Urinary bladder (tissue), 4 donors: ENCODE measurements around the gene NFATC3. TPM values are rescaled to one million over a fixed set of nuclear protein-coding genes. Genes with fewer than 3 reads are reported as not detected.

Source experiments
- DNase-seq: peaks from one replicate; pipeline ENCODE4 v3.0.0-alpha.2; 2015; ENCODE audit errors: extremely low spot score
- H3K27ac ChIP-seq: one replicate; pipeline ENCODE4 v1.5.1; 2013; ENCODE audit warnings: low read depth, mild to moderate bottlenecking, moderate library complexity
- H3K36me3 ChIP-seq: one replicate; pipeline ENCODE4 v1.6.1; 2013; ENCODE audit warnings: mild to moderate bottlenecking, moderate library complexity; ENCODE audit not compliant: insufficient read depth
- H3K4me1 ChIP-seq: one replicate; pipeline ENCODE4 v1.6.1; 2013; ENCODE audit warnings: mild to moderate bottlenecking, moderate library complexity; ENCODE audit not compliant: insufficient read depth
- H3K4me3 ChIP-seq: one replicate; pipeline ENCODE4 v1.5.1; 2013; ENCODE audit warnings: low read depth, low read length
- WGBS: extraction: QIAGEN DNeasy Blood & Tissue Kit; methylation state at CpG from one replicate; pipeline ENCODE4 v1.1.7; 2013; 5-methylcytosine and 5-hydroxymethylcytosine counted together
- polyA plus RNA-seq: library from polyadenylated mRNA; stranded (reverse); fragments of 200-250 nt; gene quantifications from one replicate; pipeline ENCODE4 v1.2.3, GENCODE V29; 2013
- total RNA-seq: library from RNA; depleted of rRNA; stranded (reverse); fragments of >200 nt; gene quantifications from one replicate; pipeline ENCODE4 v1.2.3, GENCODE V29; 2014
- donor health status: healthy with polysubstance abuse.
- donor health status: healthy.

Gene NFATC3
- total and polyA plus RNA-seq, 2 donors, result 20.2 to 27.1 TPM

- Histone ChIP-seq H3K36me3 (peaks cover 2% of the 10 kb centered on the region), H3K4me1 (no peaks in the 10 kb centered on the region), H3K27ac (no peak overlapping the region), H3K4me3 (no peak overlapping the region)
- 91% methylated on average over 27 of the region's 27 CpGs for WGBS
- DNase-seq, result no peak
Measured at GRCh38 chr16:68259007-68259825, 174.0 kb downstream of the NFATC3 start.

GRCh38 chr16:68263559-68264127 lies 178.5 kb downstream of the NFATC3 start:
- WGBS, result 36% methylated on average over 11 of the region's 11 CpGs
- Histone ChIP-seq H3K4me1 (no peaks in the 10 kb centered on the region), H3K36me3 (no peaks in the 10 kb centered on the region)

GRCh38 chr16:68264128-68265077 lies 179.2 kb downstream of the NFATC3 start, which contains the start of gene SLC7A6:
Gene SLC7A6, plus strand, starts transcription at chr16:68264526. Its CDS starts 10,201 bp downstream, at chr16:68274727.
- Histone ChIP-seq H3K36me3 (no peaks in the 10 kb centered on the region), H3K27ac (peak within 1 kb of the TSS; percentile 90), H3K4me3 (peak within 1 kb of the TSS; percentile 80), H3K4me1 (no peaks in the 10 kb centered on the region)
- under 1% methylated on average over 123 of the region's 123 CpGs for WGBS
- no peak for DNase-seq

More at GRCh38 chr16:68263559-68264127, 178.5 kb downstream of the NFATC3 start:
- peak overlapping the region; percentile 90 for H3K27ac ChIP-seq
- H3K4me3 ChIP-seq, result peak overlapping the region; percentile 80
- no peak for DNase-seq

GRCh38 chr16:68265078-68265920 lies 180.1 kb downstream of the NFATC3 start:
- no peak for DNase-seq
- Histone ChIP-seq H3K4me1 (no peaks in the 10 kb centered on the region), H3K4me3 (peak overlapping the region; percentile 80), H3K27ac (peak overlapping the region; percentile 72), H3K36me3 (no peaks in the 10 kb centered on the region)
- WGBS, result 3% methylated on average over 23 of the region's 23 CpGs

GRCh38 chr16:68267612-68268405 lies 182.6 kb downstream of the NFATC3 start:
- H3K27ac ChIP-seq, result no peak overlapping the region
- DNase-seq, result no peak
- no peaks in the 10 kb centered on the region for H3K4me1 ChIP-seq
- no peaks in the 10 kb centered on the region for H3K36me3 ChIP-seq
- 62% methylated on average over 6 of the region's 6 CpGs for WGBS
- no peak overlapping the region for H3K4me3 ChIP-seq

- Histone ChIP-seq H3K4me3 (no peak overlapping the region), H3K4me1 (no peaks in the 10 kb centered on the region), H3K27ac (no peak overlapping the region), H3K36me3 (no peaks in the 10 kb centered on the region)
- DNase-seq, result no peak
- WGBS, result 98% methylated on average over 4 of the region's 4 CpGs
Measured at GRCh38 chr16:68269793-68270192, 184.6 kb downstream of the NFATC3 start.

GRCh38 chr16:68270353-68270752 lies 185.2 kb downstream of the NFATC3 start:
- Histone ChIP-seq H3K36me3 (no peaks in the 10 kb centered on the region), H3K4me1 (no peaks in the 10 kb centered on the region)

GRCh38 chr16:68272507-68273209 lies 187.5 kb downstream of the NFATC3 start:
- H3K4me3 ChIP-seq, result no peak overlapping the region
- H3K36me3 ChIP-seq, result no peaks in the 10 kb centered on the region
- H3K4me1 ChIP-seq, result no peaks in the 10 kb centered on the region
- H3K27ac ChIP-seq, result no peak overlapping the region
- 95% methylated on average over 4 of the region's 4 CpGs for WGBS
- DNase-seq, result no peak

More at GRCh38 chr16:68270353-68270752, 185.2 kb downstream of the NFATC3 start:
- 51% methylated on average over 1 of the region's 1 CpG for WGBS
- DNase-seq, result no peak
- H3K27ac ChIP-seq, result no peak overlapping the region
- H3K4me3 ChIP-seq, result no peak overlapping the region

GRCh38 chr16:68273459-68273858 lies 188.3 kb downstream of the NFATC3 start:
- no peak for DNase-seq
- Histone ChIP-seq H3K27ac (no peak overlapping the region), H3K4me3 (no peak overlapping the region), H3K4me1 (no peaks in the 10 kb centered on the region), H3K36me3 (no peaks in the 10 kb centered on the region)
- 96% methylated on average over 5 of the region's 5 CpGs for WGBS

GRCh38 chr16:68273896-68274295 lies 188.7 kb downstream of the NFATC3 start:
- H3K36me3 ChIP-seq, result no peaks in the 10 kb centered on the region
- H3K27ac ChIP-seq, result no peak overlapping the region
- H3K4me3 ChIP-seq, result no peak overlapping the region
- H3K4me1 ChIP-seq, result no peaks in the 10 kb centered on the region
- WGBS, result 95% methylated on average over 8 of the region's 8 CpGs
- no peak for DNase-seq

GRCh38 chr16:68274441-68274840 lies 189.3 kb downstream of the NFATC3 start:
- no peaks in the 10 kb centered on the region for H3K36me3 ChIP-seq
- no peaks in the 10 kb centered on the region for H3K4me1 ChIP-seq
- no peak overlapping the region for H3K27ac ChIP-seq
- H3K4me3 ChIP-seq, result no peak overlapping the region
- WGBS, result 92% methylated on average over 4 of the region's 4 CpGs
- DNase-seq, result no peak
